Small intestine (tissue), 7 donors: ENCODE results near the gene EMILIN3. TPM values are rescaled to one million over a fixed set of nuclear protein-coding genes. Genes with fewer than 3 reads are reported as not detected.

Experiments used
- DNase-seq, 2 donors: peaks; one replicate each; pipeline versions ENCODE4 v3.0.0 to v3.0.0-alpha.2; 2013
- FAIRE-seq: peaks from 2 replicates; lab custom pipeline; 2012; peaks lifted over from hg19 to GRCh38; lab: Jason Lieb, UNC
- H3K27ac ChIP-seq, 3 donors: one replicate each; pipeline ENCODE4 v1.5.1; 2013; ENCODE audit warnings: low read length in 2 of 3, mild to moderate bottlenecking in 2 of 3, control low read depth in 1 of 3, inconsistent platforms in 1 of 3, low read depth in 1 of 3, moderate library complexity in 1 of 3
- H3K27me3 ChIP-seq, 3 donors: one replicate each; pipeline ENCODE4 v1.6.1; 2013; ENCODE audit warnings: low read length in 3 of 3, inconsistent platforms in 1 of 3; ENCODE audit not compliant: control insufficient read depth in 3 of 3, insufficient read depth in 3 of 3
- H3K36me3 ChIP-seq, 3 donors: one replicate each; pipeline ENCODE4 v1.6.1; 2013; ENCODE audit warnings: low read length in 3 of 3, inconsistent platforms in 1 of 3, low read depth in 1 of 3, mild to moderate bottlenecking in 1 of 3, moderate library complexity in 1 of 3; ENCODE audit not compliant: control insufficient read depth in 3 of 3, insufficient read depth in 2 of 3
- H3K4me1 ChIP-seq, 3 donors: one replicate each; pipeline ENCODE4 v1.6.1; 2013; ENCODE audit warnings: low read length in 2 of 3, inconsistent platforms in 1 of 3, low read depth in 1 of 3, mild to moderate bottlenecking in 1 of 3, moderate library complexity in 1 of 3; ENCODE audit not compliant: control insufficient read depth in 3 of 3, insufficient read depth in 2 of 3
- H3K4me3 ChIP-seq, 3 donors: one replicate each; pipeline ENCODE4 v1.5.1; 2013; ENCODE audit warnings: low read length in 3 of 3, control low read depth in 1 of 3, inconsistent platforms in 1 of 3, low read depth in 1 of 3, mild to moderate bottlenecking in 1 of 3, moderate library complexity in 1 of 3
- H3K9me3 ChIP-seq, 2 donors: one replicate each; pipeline ENCODE4 v1.6.1; 2013; ENCODE audit warnings: low read depth in 1 of 2, low read length in 1 of 2; ENCODE audit not compliant: control insufficient read depth in 2 of 2, insufficient read depth in 1 of 2
- WGBS, 3 donors: extraction: QIAGEN DNeasy Blood & Tissue Kit; methylation state at CpG; one replicate each; pipeline ENCODE4 v1.1.7; 2013; 5-methylcytosine and 5-hydroxymethylcytosine counted together
- polyA plus RNA-seq, 4 donors: library from polyadenylated mRNA; stranded (reverse) in 3 of 4; unstranded in 1 of 4; fragments of 200-250 nt in 3 of 4; fragments of 120-200 nt in 1 of 4; gene quantifications; one replicate each; pipeline versions ENCODE4 v1.2.1 to v1.2.3, GENCODE V29; 2013
- donor health status: healthy with polysubstance abuse.
- donor health status: control.
- donor health status: control.
- donor health status: Bipolar disorder and iron deficiency.
- donor health status: healthy.

EMILIN3 gene
- polyA plus RNA-seq, 4 donors: 0.54 to 2.6 (median 1.3) TPM

GRCh38 chr20:41373931-41374920, 7.6 kb upstream of the EMILIN3 start:
- no peak for FAIRE-seq

DNA sequence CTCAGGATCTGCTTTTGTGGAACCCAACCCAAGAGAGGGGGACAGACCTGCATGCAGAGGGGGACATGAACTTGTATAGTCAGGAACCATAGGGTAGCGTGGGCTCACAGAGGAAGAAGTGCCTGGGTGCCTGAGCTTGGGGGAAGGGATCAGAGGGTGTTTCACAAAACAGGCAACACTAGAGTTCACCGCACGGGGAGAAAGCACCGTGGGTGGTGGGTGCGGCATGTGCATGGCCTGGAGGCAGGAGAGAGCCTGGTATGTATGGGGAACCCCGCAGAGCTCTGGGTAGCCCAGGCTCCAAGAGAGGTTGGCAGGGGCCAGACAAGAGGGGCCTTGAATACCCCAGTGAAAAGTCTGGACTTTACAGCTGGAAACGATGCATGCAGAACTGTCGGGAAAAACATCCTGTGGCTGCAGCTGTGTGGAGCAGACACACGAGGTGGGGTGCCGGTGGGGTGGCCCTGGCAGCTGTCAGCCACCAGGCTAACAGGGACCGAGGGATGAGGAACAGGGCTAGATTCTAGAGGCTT, 6.7 kb upstream of the EMILIN3 start:
- peaks cover 0 to 7% (median 0%) of the 10 kb centered on the region in 3 donors for H3K27me3 ChIP-seq
- 74 to 80% (median 77%) methylated on average over 11 of the region's 11 CpGs for WGBS, 3 donors
- H3K36me3 ChIP-seq: no peaks in the 10 kb centered on the region
- H3K27ac ChIP-seq: no peak overlapping the region
- H3K4me1 ChIP-seq: no peaks in the 10 kb centered on the region
- DNase-seq (no peak), FAIRE-seq (no peak)
- no peak overlapping the region for H3K4me3 ChIP-seq
- peaks cover 0 to 17% of the 10 kb centered on the region in 2 donors for H3K9me3 ChIP-seq

More at GRCh38 chr20:41373931-41374920, 7.6 kb upstream of the EMILIN3 start:
- no peaks in the 10 kb centered on the region for H3K4me1 ChIP-seq
- H3K4me3 ChIP-seq: no peak overlapping the region
- H3K9me3 ChIP-seq: peaks cover 0 to 17% of the 10 kb centered on the region in 2 donors
- 74 to 84% (median 78%) methylated on average over 9 of the region's 9 CpGs for WGBS, 3 donors
- no peaks in the 10 kb centered on the region for H3K36me3 ChIP-seq
- peaks cover 0 to 7% (median 0%) of the 10 kb centered on the region in 3 donors for H3K27me3 ChIP-seq
- no peak overlapping the region for H3K27ac ChIP-seq
- no peak for DNase-seq

DNA sequence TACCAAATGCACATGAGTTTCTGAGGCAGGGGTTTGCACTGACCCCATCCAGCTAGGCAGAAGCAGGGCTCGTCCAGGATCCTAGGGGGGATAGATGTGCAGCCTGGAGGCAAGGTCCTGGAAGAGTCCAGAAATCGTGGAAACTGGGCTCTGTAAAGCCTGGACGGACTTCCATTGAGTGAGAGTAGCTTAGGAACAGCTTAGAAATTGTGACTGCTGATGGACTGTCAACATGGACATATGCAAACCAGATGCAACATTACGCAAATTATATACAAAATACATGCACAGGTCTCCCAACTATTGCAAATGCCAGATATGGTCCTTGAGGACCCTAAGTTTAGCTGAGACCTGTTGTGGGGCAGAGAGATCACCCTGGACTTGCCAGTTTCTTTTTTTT, 4.8 kb upstream of the EMILIN3 start:
- no peaks in the 10 kb centered on the region for H3K36me3 ChIP-seq
- DNase-seq: no peak
- H3K4me1 ChIP-seq: no peaks in the 10 kb centered on the region
- WGBS, 3 donors: 80 to 84% (median 84%) methylated on average over 4 of the region's 4 CpGs
- H3K27me3 ChIP-seq: peaks cover 5 to 19% (median 13%) of the 10 kb centered on the region in 3 donors
- peaks cover 0 to 17% of the 10 kb centered on the region in 2 donors for H3K9me3 ChIP-seq
- H3K4me3 ChIP-seq: no peak overlapping the region
- no peak for FAIRE-seq
- no peak overlapping the region for H3K27ac ChIP-seq

- H3K36me3 ChIP-seq: no peaks in the 10 kb centered on the region
- WGBS, 3 donors: 67 to 80% (median 68%) methylated on average over 5 of the region's 5 CpGs
- FAIRE-seq (no peak), DNase-seq (no peak)
- H3K9me3 ChIP-seq: peaks cover 0 to 17% of the 10 kb centered on the region in 2 donors
- peaks cover 9 to 22% (median 17%) of the 10 kb centered on the region in 3 donors for H3K27me3 ChIP-seq
- H3K27ac ChIP-seq: no peak overlapping the region
- H3K4me3 ChIP-seq: no peak overlapping the region
- no peaks in the 10 kb centered on the region for H3K4me1 ChIP-seq
These were observed 3.6 kb upstream of the EMILIN3 start for GRCh38 chr20:41370176-41370575.

- H3K4me3 ChIP-seq: no peak overlapping the region
- no peaks in the 10 kb centered on the region for H3K4me1 ChIP-seq
- H3K36me3 ChIP-seq: no peaks in the 10 kb centered on the region
- 78 to 85% (median 81%) methylated on average over 2 of the region's 2 CpGs for WGBS, 3 donors
- peaks cover 0 to 17% of the 10 kb centered on the region in 2 donors for H3K9me3 ChIP-seq
- no peak for FAIRE-seq
- H3K27ac ChIP-seq: no peak overlapping the region
- no peak for DNase-seq
- peaks cover 9 to 27% (median 15%) of the 10 kb centered on the region in 3 donors for H3K27me3 ChIP-seq
These were observed 3.1 kb upstream of the EMILIN3 start for GRCh38 chr20:41369673-41370072.

DNA sequence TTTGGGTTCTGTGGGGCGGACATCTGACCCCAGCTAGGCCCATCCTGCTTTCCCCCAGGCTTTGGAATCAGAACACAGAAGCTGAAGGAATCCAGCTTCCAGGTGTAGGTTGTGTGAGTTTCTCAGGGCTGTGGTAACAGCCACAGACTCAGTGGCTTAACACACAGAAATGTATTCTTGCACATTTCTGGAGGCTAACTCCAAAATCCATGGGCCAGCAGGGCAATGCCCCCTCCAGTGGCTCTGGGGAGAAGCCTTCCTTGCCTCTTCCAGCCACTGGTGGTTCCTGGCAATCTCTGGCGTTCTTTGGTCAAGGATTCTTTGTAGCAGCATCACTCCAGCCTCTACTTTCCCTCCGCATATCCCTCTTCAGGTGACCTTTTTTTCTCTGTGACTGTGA, 1.3 kb upstream of the EMILIN3 start:
- H3K9me3 ChIP-seq: peaks cover 0 to 17% of the 10 kb centered on the region in 2 donors
- H3K36me3 ChIP-seq: no peaks in the 10 kb centered on the region
- FAIRE-seq: no peak
- no peaks in the 10 kb centered on the region for H3K4me1 ChIP-seq
- no peak overlapping the region for H3K4me3 ChIP-seq
- no peak for DNase-seq
- 86 to 93% (median 90%) methylated on average over 3 of the region's 3 CpGs for WGBS, 3 donors
- peaks cover 9 to 36% (median 18%) of the 10 kb centered on the region in 3 donors for H3K27me3 ChIP-seq
- H3K27ac ChIP-seq: no peak overlapping the region

- DNase-seq (no peak), FAIRE-seq (no peak)
- Histone ChIP-seq H3K27ac (no peak overlapping the region), H3K4me3 (no peak overlapping the region), H3K36me3 (no peaks in the 10 kb centered on the region), H3K9me3 (peaks cover 0 to 14% of the 10 kb centered on the region in 2 donors), H3K4me1 (no peaks in the 10 kb centered on the region), H3K27me3 (peaks cover 9 to 36% (median 18%) of the 10 kb centered on the region in 3 donors)
- 54 to 61% (median 56%) methylated on average over 13 of the region's 13 CpGs for WGBS, 3 donors
These were observed 726 bp upstream of the EMILIN3 start for GRCh38 chr20:41367393-41367695.

GRCh38 chr20:41365777-41366545, 657 bp downstream of the EMILIN3 start:
- peaks cover 0 to 9% (median 0%) of the 10 kb centered on the region in 3 donors for H3K36me3 ChIP-seq
- H3K27me3 ChIP-seq: peaks cover 9 to 36% (median 18%) of the 10 kb centered on the region in 3 donors
- H3K4me1 ChIP-seq: no peaks in the 10 kb centered on the region
- DNase-seq (peak in 1 of 2 donors; percentile 38), FAIRE-seq (no peak)
- WGBS, 3 donors: 3 to 5% (median 3%) methylated on average over 44 to 76 of the region's 76 CpGs
- H3K4me3 ChIP-seq: peak overlapping the region; percentile 7 to 38 (median 13)
- H3K27ac ChIP-seq: no peak overlapping the region
- H3K9me3 ChIP-seq: peaks cover 0 to 2% of the 10 kb centered on the region in 2 donors
